Activated CD8-positive, alpha-beta memory T cell treated with anti-CD3 and anti-CD28 coated beads for 48 hours (primary cell): ENCODE measurements around the gene IL31.
"Not testable (repeated sequence)": the region's sequence is repeated elsewhere in the genome, so short reads cannot be mapped to it uniquely, and the experiment has no call there.

Source experiments
- DNase-seq, 3 experiments: peaks; one replicate each; pipeline ENCODE4 v3.0.0-alpha.2; 2020; ENCODE audit warnings: low read depth in 2 of 3, low spot score in 2 of 3

IL31 gene

DNA sequence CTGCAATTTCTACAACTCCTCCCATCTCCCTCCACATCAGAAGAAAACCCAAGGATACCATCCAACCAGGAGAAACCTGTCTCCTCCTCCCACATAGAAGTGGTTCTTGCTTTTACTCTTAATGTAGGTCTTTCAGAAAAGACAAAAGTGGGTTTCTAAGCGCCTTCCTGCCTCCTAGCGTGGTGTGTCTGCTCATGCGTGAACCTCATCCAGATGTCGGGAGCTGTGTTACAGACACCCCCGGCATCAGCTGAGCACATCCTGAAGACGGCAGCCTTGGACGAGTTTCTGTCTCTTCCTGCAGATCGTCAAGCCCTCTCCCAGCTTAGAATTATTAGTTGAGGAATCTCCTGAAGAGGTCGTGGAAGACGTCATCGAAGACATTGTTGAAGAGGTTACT, 18.4 kb upstream of the IL31 start:
- DNase-seq: no peak

DNA sequence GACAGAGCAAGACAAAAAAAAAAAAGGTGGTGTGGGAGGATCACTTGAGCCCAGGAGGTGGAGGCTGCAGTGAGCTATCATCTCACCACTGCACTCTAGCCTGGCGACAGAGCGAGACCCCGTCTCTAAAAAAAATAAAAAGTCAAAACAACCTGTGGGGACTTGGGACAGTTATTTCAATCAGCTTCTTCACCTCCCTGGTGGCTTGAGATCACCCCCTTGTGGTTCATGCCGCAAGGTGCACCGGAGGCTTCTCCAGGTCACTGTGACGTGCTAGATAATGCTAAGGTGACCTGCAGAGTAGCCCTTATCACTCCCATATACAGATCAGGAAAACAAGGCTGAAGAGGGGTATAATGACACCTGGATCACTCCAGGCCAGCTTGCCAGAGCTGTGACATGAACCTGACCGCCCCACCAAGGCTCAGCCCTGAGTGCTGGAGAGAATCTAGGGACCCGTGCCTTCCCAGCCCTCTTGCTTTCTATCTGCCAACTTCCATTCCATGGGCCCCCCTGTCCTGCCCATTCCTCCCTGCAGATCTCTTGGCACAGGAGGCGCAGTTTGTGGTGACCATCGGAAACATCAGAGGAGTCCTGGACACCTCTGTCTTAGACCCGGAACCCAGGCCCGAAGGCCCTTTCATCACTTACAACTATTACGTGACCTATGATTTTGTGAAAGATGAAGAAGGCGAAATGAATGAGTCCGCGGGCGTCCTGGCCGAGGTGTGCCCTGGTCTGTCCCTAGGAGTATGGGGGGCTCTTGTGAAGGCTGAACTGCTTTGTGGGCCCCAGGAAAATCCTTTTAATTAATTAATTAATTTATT, 17.0 kb upstream of the IL31 start:
- DNase-seq: peak in 1 of 3 experiments; percentile 48

GRCh38 chr12:122189626-122190475, 15.8 kb upstream of the IL31 start:
- DNase-seq: no peak

DNA sequence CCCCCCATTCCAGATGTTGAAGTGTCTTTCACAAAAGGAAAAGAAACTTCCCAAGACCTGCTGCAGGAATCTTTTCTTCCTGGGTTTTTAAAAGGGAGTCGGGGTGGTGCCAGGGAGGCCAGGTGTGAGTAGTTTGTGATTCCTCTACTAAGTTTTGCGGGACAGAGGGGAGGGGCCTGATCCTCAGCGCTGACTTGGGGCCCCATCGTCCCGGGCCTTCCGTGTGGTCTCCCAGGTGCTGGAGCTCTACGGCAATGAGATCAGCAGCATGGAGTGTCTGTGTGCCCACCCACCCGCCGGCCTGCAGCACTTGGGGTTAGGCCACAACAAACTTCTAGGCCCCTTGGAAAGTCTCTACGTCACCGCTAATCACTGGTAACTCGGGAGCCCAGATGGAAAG, 13.4 kb upstream of the IL31 start:
- no peak for DNase-seq

GRCh38 chr12:122185494-122186082, 11.6 kb upstream of the IL31 start:
- no peak for DNase-seq

- DNase-seq: no peak
Observed at GRCh38 chr12:122185079-122185478, 11.1 kb upstream of the IL31 start.

DNA sequence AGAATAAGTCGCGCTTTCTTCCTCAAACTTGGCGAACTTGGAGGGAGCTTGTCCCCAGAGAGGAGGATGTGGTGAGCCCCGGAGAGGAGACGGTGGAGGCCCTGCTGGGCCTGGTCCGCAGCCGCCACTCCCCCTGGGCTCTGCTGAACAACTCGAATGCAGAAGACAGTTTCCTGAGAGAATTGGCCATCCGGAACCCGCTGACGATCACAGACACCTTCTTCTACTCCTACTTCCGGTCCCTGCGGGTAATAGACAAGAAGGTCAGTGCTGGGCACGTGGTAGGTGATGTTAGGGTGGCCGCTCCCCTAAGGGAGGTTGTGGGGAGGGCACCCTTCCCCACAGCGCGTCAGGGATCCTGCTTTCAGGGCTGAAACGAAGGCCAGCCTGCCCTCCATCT, 10.5 kb upstream of the IL31 start:
- DNase-seq: no peak

DNA sequence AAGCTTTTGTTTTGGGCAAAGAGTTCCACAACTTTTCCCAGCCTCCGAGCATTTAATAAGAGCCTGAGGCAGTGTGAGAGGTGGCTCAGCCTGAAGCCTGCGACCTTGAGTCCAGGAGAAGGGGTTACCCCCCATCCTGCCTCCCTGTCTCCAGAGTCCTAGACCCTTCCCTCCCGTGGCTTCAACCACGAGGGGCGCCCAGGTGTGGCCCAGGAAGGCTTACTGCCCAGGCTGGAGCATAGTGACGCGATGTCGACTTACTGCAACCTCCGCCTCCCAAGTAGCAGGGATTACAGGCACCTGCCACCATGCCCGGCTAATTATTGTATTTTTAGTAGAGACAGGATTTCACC, 9.5 kb upstream of the IL31 start:
- DNase-seq: no peak

DNA sequence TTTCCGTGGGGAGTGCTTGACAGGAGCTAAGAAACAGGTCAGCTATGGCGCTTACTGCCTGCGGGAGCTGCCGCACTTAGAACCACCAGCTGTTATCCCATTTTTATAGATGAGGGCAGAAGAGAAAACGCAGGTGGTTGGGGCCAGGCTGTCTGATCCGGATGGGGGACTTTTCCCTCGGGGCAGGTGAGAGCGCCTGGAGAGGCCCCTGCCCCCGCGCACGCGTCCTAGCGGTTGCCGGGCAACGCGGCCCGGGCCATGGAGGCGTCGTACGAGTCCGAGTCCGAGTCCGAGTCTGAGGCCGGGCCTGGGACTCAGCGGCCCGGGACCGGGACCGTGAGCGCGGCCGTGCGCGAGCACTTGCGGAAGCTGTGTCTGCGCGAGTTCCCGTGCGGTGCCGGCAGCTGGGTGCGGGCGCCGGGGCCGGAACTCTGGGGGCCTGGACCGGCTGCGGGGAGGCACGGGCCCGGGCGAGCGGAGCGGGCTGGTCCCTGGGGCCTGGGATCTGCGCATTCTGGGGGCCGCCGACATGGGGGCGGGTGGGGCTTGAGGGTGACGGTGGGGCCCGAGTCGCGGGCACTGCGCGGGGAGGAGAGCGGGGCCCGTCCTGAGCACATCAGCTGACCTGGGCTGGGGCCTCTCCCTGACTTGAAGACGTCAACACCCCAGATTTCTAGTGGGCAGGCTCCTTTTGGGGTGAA, 9.0 kb upstream of the IL31 start, which contains the start of gene LRRC43:
TSS of gene LRRC43 (plus strand) at position 237 of the 701 bp plus-strand sequence. CDS start at position 259, 22 bp downstream.
- no peak for DNase-seq

DNA sequence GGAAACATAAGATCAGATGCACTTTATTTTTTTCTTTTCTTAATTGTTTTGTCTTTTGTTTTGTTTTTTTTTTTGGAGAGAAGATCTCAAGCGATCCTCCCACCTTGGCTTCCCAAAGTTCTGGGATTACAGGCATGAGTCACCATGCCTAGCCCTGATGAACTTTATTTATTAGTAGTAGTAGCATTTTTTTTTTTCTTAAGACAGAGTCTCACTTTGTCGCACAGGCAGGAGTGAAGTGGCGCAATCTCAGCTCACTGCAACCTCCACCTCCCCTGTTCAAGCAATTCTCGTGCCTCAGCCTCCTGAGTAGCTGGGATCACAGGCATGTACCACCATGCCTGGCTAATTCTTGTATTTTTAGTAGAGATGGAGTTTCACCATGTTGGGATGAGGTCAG, 2.5 kb upstream of the IL31 start:
- DNase-seq: not testable (repeated sequence)

- DNase-seq: no peak
Observed at GRCh38 chr12:122172262-122172939, 1.6 kb downstream of the IL31 start.

DNA sequence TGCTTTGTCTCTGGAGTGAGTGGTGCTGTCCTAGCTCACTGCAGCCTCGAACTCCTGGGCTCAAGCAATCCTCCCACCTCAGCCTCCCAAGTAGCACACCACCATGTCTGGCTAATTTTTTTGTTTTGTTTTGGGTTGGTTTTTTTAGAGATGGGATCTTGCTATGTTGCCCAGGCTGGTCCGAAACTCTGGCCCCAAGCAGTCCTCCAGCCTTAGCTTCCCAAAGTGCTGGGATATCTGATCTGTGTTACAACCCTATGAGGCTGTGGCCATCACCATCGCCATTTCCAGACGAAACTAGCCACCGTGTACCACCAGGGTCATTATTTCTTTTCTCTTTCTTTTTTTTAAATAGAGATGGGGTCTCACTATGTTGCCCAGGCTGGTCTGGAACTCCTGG, 2.6 kb downstream of the IL31 start:
- no peak for DNase-seq

- DNase-seq: no peak
Observed at GRCh38 chr12:122168492-122168891, 5.5 kb downstream of the IL31 start.

GRCh38 chr12:122167356-122167925, 6.6 kb downstream of the IL31 start:
- DNase-seq: no peak

- DNase-seq: peak in 2 of 3 experiments; percentile 30 to 37
Observed at GRCh38 chr12:122166422-122167349, 7.3 kb downstream of the IL31 start.

DNA sequence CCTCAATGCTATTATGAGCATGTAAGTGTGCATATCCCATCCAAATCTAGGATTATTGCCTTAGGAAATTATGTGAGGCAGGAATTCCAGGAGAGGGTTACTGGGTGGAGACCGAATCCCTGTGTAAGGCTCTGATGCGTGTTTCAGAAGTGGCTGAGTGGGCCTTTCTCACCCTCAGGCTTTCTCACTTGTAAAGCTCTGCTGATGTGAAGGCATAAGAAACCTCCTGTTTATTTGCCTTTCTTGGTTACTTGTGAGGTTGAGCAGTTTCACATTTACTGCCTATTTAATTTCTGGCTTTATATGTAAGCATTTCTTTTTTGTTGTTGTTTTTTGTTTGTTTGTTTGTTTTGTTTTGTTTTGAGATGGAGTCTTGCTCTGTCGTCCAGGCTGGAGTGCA, 11.0 kb downstream of the IL31 start:
- no peak for DNase-seq

DNA sequence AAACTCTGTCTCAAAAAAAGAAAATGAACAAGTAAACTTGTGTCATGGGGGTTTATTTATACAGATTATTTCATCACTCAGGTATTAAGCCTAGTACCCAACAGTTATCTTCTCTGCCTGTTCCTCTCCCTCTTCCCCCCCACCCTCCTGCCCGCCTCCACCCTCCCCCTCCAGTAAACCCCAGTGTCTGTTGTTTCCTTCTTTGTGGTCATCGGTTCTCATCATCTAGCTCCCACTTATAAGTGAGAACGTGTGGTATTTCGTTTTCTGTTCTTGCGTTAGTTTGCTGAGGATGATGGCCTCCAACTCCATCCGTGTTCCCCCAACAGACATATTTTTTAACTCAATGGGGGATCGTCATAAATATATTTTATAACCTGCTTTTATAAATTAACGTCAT, 12.3 kb downstream of the IL31 start:
- DNase-seq: no peak

- DNase-seq: no peak
Observed at GRCh38 chr12:122160761-122161160, 13.3 kb downstream of the IL31 start.

DNA sequence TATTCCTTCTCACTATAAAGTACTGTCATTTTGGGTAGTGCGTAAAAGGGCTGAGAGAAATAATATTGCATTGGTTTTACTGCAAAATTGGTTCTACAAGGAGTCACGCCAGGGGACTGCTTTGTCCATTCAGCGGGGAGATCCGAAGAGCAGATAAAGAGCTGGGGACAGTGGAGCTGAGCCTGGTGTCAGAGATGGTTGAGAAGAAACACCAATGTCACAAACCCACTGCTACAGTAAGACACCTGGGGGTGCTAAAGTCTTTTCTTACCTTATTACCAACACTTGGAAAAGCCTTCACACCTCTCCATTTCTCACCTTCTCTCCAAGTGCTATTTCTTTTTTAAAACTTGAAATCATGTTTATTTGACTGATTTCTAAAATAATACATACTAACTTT, 14.1 kb downstream of the IL31 start:
- DNase-seq: no peak
